DLD1 (cell line): Measurements from ENCODE around the gene PRKRA.

Experiments used
- in situ Hi-C: cut with HindIII; loops from 2 replicates; pipeline ENCODE4 v1.10.0; 2017; ENCODE audit warnings: low sequenced_read_pairs

PRKRA gene

GRCh38 chr2:178415979-178416378, 35.0 kb downstream of the PRKRA start:
- in situ Hi-C loops: loop anchor here (25.0 kb wide), 1 partner anchor 304 kb away; the partner anchor contains the start of gene RBM45

- in situ Hi-C loops: loop anchor here (25.0 kb wide), 1 partner anchor 302 kb away; the partner anchor contains the start of gene RBM45
Measured at GRCh38 chr2:178414266-178415247, 36.4 kb downstream of the PRKRA start.

GRCh38 chr2:178413472-178414265, 37.3 kb downstream of the PRKRA start:
- in situ Hi-C loops: loop anchor here (25.0 kb wide), 1 partner anchor 301 kb away; the partner anchor contains the start of gene RBM45

GRCh38 chr2:178412453-178412852, 38.5 kb downstream of the PRKRA start:
- in situ Hi-C loops: loop anchor here (25.0 kb wide), 1 partner anchor 300 kb away; the partner anchor contains the start of gene RBM45

GRCh38 chr2:178412047-178412446, 38.9 kb downstream of the PRKRA start:
- in situ Hi-C loops: loop anchor here (25.0 kb wide), 1 partner anchor 300 kb away; the partner anchor contains the start of gene RBM45

GRCh38 chr2:178409261-178409660, 41.7 kb downstream of the PRKRA start:
- in situ Hi-C loops: loop anchor here (25.0 kb wide), 1 partner anchor 297 kb away; the partner anchor contains the start of gene RBM45

GRCh38 chr2:178404368-178404767, 46.6 kb downstream of the PRKRA start:
- in situ Hi-C loops: loop anchor here (25.0 kb wide), 1 partner anchor 292 kb away; the partner anchor contains the start of gene RBM45

GRCh38 chr2:178403671-178404306, 47.2 kb downstream of the PRKRA start:
- in situ Hi-C loops: loop anchor here (25.0 kb wide), 1 partner anchor 291 kb away; the partner anchor contains the start of gene RBM45

- in situ Hi-C loops: loop anchor here (25.0 kb wide), 1 partner anchor 290 kb away; the partner anchor contains the start of gene RBM45
Measured at GRCh38 chr2:178401994-178402437, 49.0 kb downstream of the PRKRA start.

GRCh38 chr2:178397002-178397605, 53.9 kb downstream of the PRKRA start:
- in situ Hi-C loops: no loop called here

- in situ Hi-C loops: no loop called here
Measured at GRCh38 chr2:178395941-178396570, 54.9 kb downstream of the PRKRA start.

GRCh38 chr2:178395295-178395694, 55.7 kb downstream of the PRKRA start:
- in situ Hi-C loops: no loop called here

- in situ Hi-C loops: no loop called here
Measured at GRCh38 chr2:178394859-178395258, 56.1 kb downstream of the PRKRA start.

- in situ Hi-C loops: no loop called here
Measured at GRCh38 chr2:178392215-178392614, 58.8 kb downstream of the PRKRA start.

GRCh38 chr2:178391701-178392100, 59.3 kb downstream of the PRKRA start:
- in situ Hi-C loops: no loop called here

- in situ Hi-C loops: no loop called here
Measured at GRCh38 chr2:178388287-178388686, 62.7 kb downstream of the PRKRA start.

GRCh38 chr2:178386986-178387597, 63.9 kb downstream of the PRKRA start:
- in situ Hi-C loops: no loop called here

- in situ Hi-C loops: no loop called here
Measured at GRCh38 chr2:178385595-178386148, 65.3 kb downstream of the PRKRA start.

GRCh38 chr2:178383718-178384117, 67.3 kb downstream of the PRKRA start:
- in situ Hi-C loops: no loop called here
